IMR-90 (cell line): ENCODE measurements around the gene CD248.

Source experiments
- ELK1 ChIP-seq: fragments of 150-350 bp; IDR thresholded peaks from 2 replicates; pipeline ENCODE4 v1.6.1; 2016; ENCODE audit warnings: low read depth, mild to moderate bottlenecking, low read length, moderate library complexity, borderline replicate concordance
- FOS ChIP-seq: fragments of 150-350 bp; IDR thresholded peaks from 2 replicates; pipeline ENCODE4 v1.6.1; 2016; ENCODE audit warnings: low read depth, low read length
- MAFK ChIP-seq: IDR thresholded peaks from 2 replicates; pipeline ENCODE4 v1.6.1; 2012; ENCODE audit warnings: low read depth, low read length, improper control_type of control experiment
- MXI1 ChIP-seq: IDR thresholded peaks from 2 replicates; pipeline ENCODE4 v1.6.1; 2012; ENCODE audit warnings: low read depth, mild to moderate bottlenecking, low read length, moderate library complexity, borderline replicate concordance
- NFE2L2 ChIP-seq: fragments of 150-350 bp; IDR thresholded peaks from 2 replicates; pipeline ENCODE4 v1.6.1; 2016; ENCODE audit warnings: low read depth, mild to moderate bottlenecking, low read length
- POLR2A ChIP-seq: IDR thresholded peaks from 2 replicates; pipeline ENCODE4 v1.6.1; 2012; ENCODE audit warnings: mild to moderate bottlenecking, low read depth, low read length
- RAD21 ChIP-seq: IDR thresholded peaks from 2 replicates; pipeline ENCODE4 v1.6.1; 2012; ENCODE audit warnings: low read length, improper control_type of control experiment
- RFX5 ChIP-seq: IDR thresholded peaks from 2 replicates; pipeline ENCODE4 v1.8.0; 2012; ENCODE audit warnings: low read depth, mild to moderate bottlenecking, low read length, moderate library complexity
- SMC3 ChIP-seq: fragments of 150-350 bp; IDR thresholded peaks from 2 replicates; pipeline ENCODE4 v1.6.1; 2016; ENCODE audit warnings: low read depth, mild to moderate bottlenecking, antibody characterized with exemption, low read length, moderate library complexity
- TF ChIP-seq, protein P1 (sequence below): conservative IDR thresholded peaks from 2 replicates; pipeline ENCODE4 v1.5.1; 2012; ENCODE audit warnings: mild to moderate bottlenecking, low read depth, low read length, improper control_type of control experiment
- TF ChIP-seq, protein P2 (sequence below): fragments of 150-350 bp; IDR thresholded peaks from 2 replicates; pipeline ENCODE4 v1.6.1; 2017; ENCODE audit warnings: mild to moderate bottlenecking, antibody characterized with exemption, low read length, low read depth

- TF ChIP-seq ELK1 (no peak), POLR2A (no peak), NFE2L2 (no peak), SMC3 (no peak), RAD21 (no peak), MXI1 (no peak), MAFK (peak; percentile 68), RFX5 (no peak), FOS (no peak)
- TF ChIP-seq, protein P1, sequence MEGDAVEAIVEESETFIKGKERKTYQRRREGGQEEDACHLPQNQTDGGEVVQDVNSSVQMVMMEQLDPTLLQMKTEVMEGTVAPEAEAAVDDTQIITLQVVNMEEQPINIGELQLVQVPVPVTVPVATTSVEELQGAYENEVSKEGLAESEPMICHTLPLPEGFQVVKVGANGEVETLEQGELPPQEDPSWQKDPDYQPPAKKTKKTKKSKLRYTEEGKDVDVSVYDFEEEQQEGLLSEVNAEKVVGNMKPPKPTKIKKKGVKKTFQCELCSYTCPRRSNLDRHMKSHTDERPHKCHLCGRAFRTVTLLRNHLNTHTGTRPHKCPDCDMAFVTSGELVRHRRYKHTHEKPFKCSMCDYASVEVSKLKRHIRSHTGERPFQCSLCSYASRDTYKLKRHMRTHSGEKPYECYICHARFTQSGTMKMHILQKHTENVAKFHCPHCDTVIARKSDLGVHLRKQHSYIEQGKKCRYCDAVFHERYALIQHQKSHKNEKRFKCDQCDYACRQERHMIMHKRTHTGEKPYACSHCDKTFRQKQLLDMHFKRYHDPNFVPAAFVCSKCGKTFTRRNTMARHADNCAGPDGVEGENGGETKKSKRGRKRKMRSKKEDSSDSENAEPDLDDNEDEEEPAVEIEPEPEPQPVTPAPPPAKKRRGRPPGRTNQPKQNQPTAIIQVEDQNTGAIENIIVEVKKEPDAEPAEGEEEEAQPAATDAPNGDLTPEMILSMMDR = no peak
- TF ChIP-seq, protein P2, sequence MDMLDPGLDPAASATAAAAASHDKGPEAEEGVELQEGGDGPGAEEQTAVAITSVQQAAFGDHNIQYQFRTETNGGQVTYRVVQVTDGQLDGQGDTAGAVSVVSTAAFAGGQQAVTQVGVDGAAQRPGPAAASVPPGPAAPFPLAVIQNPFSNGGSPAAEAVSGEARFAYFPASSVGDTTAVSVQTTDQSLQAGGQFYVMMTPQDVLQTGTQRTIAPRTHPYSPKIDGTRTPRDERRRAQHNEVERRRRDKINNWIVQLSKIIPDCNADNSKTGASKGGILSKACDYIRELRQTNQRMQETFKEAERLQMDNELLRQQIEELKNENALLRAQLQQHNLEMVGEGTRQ = no peak
Observed at GRCh38 chr11:66309475-66309874, 7.4 kb downstream of the CD248 start.
